Keratinocyte (primary cell): ENCODE measurements around the gene PLCH2. TPM values are rescaled to one million over a fixed set of nuclear protein-coding genes. Genes with fewer than 3 reads are reported as not detected.

Experiments
- DNase-seq: peaks from one replicate; pipeline ENCODE4 v3.0.0-alpha.2; 2011; ENCODE audit warnings: low read depth, missing footprints, low spot score
- FAIRE-seq: peaks from 2 replicates; lab custom pipeline; 2011; peaks lifted over from hg19 to GRCh38; lab: Jason Lieb, UNC
- H2AFZ ChIP-seq: 2 replicates; pipeline ENCODE4 v1.6.0; 2012; ENCODE audit warnings: low read length, control low read depth, inconsistent platforms; ENCODE audit not compliant: control insufficient read depth
- H3K27ac ChIP-seq: 2 replicates; pipeline ENCODE4 v1.5.1; 2011; ENCODE audit warnings: low read length; ENCODE audit not compliant: control insufficient read depth, insufficient read depth
- H3K27me3 ChIP-seq: 3 replicates; pipeline ENCODE4 v1.6.0; 2011; ENCODE audit warnings: low read length; ENCODE audit not compliant: control insufficient read depth, insufficient read depth; ENCODE audit errors: extremely low read depth
- H3K36me3 ChIP-seq, 2 experiments: 2 replicates in 1 of 2; 3 replicates in 1 of 2; pipeline ENCODE4 v1.5.1; 2011; ENCODE audit warnings: low read length in 2 of 2, mild to moderate bottlenecking in 1 of 2; ENCODE audit not compliant: control insufficient read depth in 2 of 2, insufficient read depth in 2 of 2; ENCODE audit errors: extremely low read depth in 1 of 2
- H3K4me1 ChIP-seq: 3 replicates; pipeline ENCODE4 v1.5.1; 2011; ENCODE audit warnings: low read length; ENCODE audit not compliant: control insufficient read depth, insufficient read depth; ENCODE audit errors: extremely low read depth
- H3K4me2 ChIP-seq: 3 replicates; pipeline ENCODE4 v1.6.0; 2011; ENCODE audit warnings: low read depth, low read length; ENCODE audit not compliant: control insufficient read depth, insufficient read depth; ENCODE audit errors: extremely low read depth
- H3K4me3 ChIP-seq, 3 experiments: fragments of 200-600 bp in 1 of 3; sonication (generic) in 1 of 3; 2 replicates in 2 of 3; 3 replicates in 1 of 3; pipeline ENCODE4 v1.5.1; 2011 to 2016; ENCODE audit warnings: low read length in 3 of 3, mild to moderate bottlenecking in 3 of 3, control low read depth in 2 of 3, inconsistent platforms in 1 of 3, low read depth in 1 of 3, mixed read lengths in 1 of 3, mixed run types in 1 of 3, moderate library complexity in 1 of 3; ENCODE audit not compliant: control insufficient read depth in 2 of 3, insufficient read depth in 2 of 3; ENCODE audit errors: extremely low read depth in 1 of 3
- H3K79me2 ChIP-seq: 2 replicates; pipeline ENCODE4 v1.6.0; 2012; ENCODE audit warnings: low read length; ENCODE audit not compliant: control insufficient read depth, insufficient read depth
- H3K9ac ChIP-seq: 3 replicates; pipeline ENCODE4 v1.6.0; 2011; ENCODE audit warnings: low read length; ENCODE audit not compliant: control insufficient read depth, insufficient read depth; ENCODE audit errors: extremely low read depth
- H3K9me1 ChIP-seq: 3 replicates; pipeline ENCODE4 v1.6.0; 2011; ENCODE audit warnings: low read length; ENCODE audit not compliant: control insufficient read depth, insufficient read depth; ENCODE audit errors: extremely low read depth
- H3K9me3 ChIP-seq: 2 replicates; pipeline ENCODE4 v1.5.1; 2012; ENCODE audit warnings: low read depth, low read length; ENCODE audit not compliant: control insufficient read depth
- H4K20me1 ChIP-seq: 3 replicates; pipeline ENCODE4 v1.6.0; 2011; ENCODE audit warnings: low read length; ENCODE audit not compliant: control insufficient read depth, insufficient read depth; ENCODE audit errors: extremely low read depth
- EZH2 ChIP-seq: IDR thresholded peaks from one replicate; pipeline ENCODE4 v1.6.1; 2012; ENCODE audit warnings: inconsistent platforms, mild to moderate bottlenecking, low read length, moderate library complexity
- dilution Hi-C: fragments of 300-500 bp; cut with MboI; formaldehyde crosslinking; loops from one replicate; pipeline ENCODE4 v1.7.0; 2020; ENCODE audit warnings: low sequenced_read_pairs; ENCODE audit not compliant: extremely low pct_ligation_motif_present
- polyA plus RNA-seq, 5 experiments: library from polyadenylated mRNA; depleted of rRNA in 3 of 5; stranded (reverse) in 3 of 5; stranded (forward) in 1 of 5; unstranded in 1 of 5; fragments of >200 nt; gene quantifications; 1 replicate in 1 of 5; 2 replicates in 3 of 5; 3 replicates in 1 of 5; pipeline versions ENCODE4 v1.2.1 to v1.2.3, GENCODE V29; 2011 to 2012; ENCODE audit warnings: missing spikeins in 2 of 5, low read depth in 1 of 5, low replicate concordance in 1 of 5
- TF ChIP-seq, protein P1 (sequence below), 3 experiments: IDR thresholded peaks in 1 of 3; conservative IDR thresholded peaks in 1 of 3; optimal IDR thresholded peaks in 1 of 3; 2 replicates in 2 of 3; 3 replicates in 1 of 3; pipeline versions ENCODE3 to v1.5.1; 2011; ENCODE audit warnings: low read length in 3 of 3, mild to moderate bottlenecking in 3 of 3, moderate library complexity in 2 of 3, control low read depth in 1 of 3, inconsistent platforms in 1 of 3; ENCODE audit not compliant: insufficient read depth in 2 of 3; ENCODE audit errors: extremely low read depth in 1 of 3

The PLCH2 gene
- polyA plus RNA-seq, 1 donor (not counting 4 experiments of a cell fraction or from before 2014, with no cell fraction given), result 57.4 TPM

GRCh38 chr1:2528966-2529783 lies 53.1 kb downstream of the PLCH2 start:
- peak overlapping the region; percentile 22 for H3K4me2 ChIP-seq
- TF ChIP-seq, protein P1, sequence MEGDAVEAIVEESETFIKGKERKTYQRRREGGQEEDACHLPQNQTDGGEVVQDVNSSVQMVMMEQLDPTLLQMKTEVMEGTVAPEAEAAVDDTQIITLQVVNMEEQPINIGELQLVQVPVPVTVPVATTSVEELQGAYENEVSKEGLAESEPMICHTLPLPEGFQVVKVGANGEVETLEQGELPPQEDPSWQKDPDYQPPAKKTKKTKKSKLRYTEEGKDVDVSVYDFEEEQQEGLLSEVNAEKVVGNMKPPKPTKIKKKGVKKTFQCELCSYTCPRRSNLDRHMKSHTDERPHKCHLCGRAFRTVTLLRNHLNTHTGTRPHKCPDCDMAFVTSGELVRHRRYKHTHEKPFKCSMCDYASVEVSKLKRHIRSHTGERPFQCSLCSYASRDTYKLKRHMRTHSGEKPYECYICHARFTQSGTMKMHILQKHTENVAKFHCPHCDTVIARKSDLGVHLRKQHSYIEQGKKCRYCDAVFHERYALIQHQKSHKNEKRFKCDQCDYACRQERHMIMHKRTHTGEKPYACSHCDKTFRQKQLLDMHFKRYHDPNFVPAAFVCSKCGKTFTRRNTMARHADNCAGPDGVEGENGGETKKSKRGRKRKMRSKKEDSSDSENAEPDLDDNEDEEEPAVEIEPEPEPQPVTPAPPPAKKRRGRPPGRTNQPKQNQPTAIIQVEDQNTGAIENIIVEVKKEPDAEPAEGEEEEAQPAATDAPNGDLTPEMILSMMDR (optimal IDR thresholded peaks at IDR 0.05 in 1 of 3, IDR thresholded peaks at IDR 0.05 in 1 of 3, conservative IDR thresholded peaks at IDR 0.05 in 1 of 3; ENCODE audit: extremely low read depth in 1 of 3, insufficient read depth in 2 of 3, low read length in 3 of 3), result no peak
- TF ChIP-seq EZH2, result no peak
- no peaks in the 10 kb centered on the region for H3K36me3 ChIP-seq
- peak overlapping the region; percentile 15 for H3K9ac ChIP-seq
- peak overlapping the region; percentile 9 for H2AFZ ChIP-seq
- H3K9me1 ChIP-seq, result no peaks in the 10 kb centered on the region
- no peaks in the 10 kb centered on the region for H3K9me3 ChIP-seq
- no peaks in the 10 kb centered on the region for H3K27me3 ChIP-seq
- no peaks in the 10 kb centered on the region for H4K20me1 ChIP-seq
- DNase-seq (no peak), FAIRE-seq (no peak)
- no peak overlapping the region for H3K27ac ChIP-seq
- H3K4me3 ChIP-seq, result no peak overlapping the region
- H3K4me1 ChIP-seq, result peaks cover 66% of the 10 kb centered on the region
- peaks cover 18% of the 10 kb centered on the region for H3K79me2 ChIP-seq
- dilution Hi-C loops, result no loop called here

- H3K36me3 ChIP-seq, result no peaks in the 10 kb centered on the region
- no peaks in the 10 kb centered on the region for H3K9me1 ChIP-seq
- H3K9me3 ChIP-seq, result no peaks in the 10 kb centered on the region
- peak within 1 kb of the TSS in 1 of 3 experiments; percentile 14 for H3K4me3 ChIP-seq
- FAIRE-seq (no peak), DNase-seq (no peak)
- H3K9ac ChIP-seq, result peak within 1 kb of the TSS; percentile 37
- peak within 1 kb of the TSS; percentile 48 for H3K4me2 ChIP-seq
- H2AFZ ChIP-seq, result peak within 1 kb of the TSS; percentile 74
- H3K79me2 ChIP-seq, result peaks cover 10% of the 10 kb centered on the region
- no peaks in the 10 kb centered on the region for H3K27me3 ChIP-seq
- TF ChIP-seq EZH2, result no peak
- TF ChIP-seq, protein P1 (optimal IDR thresholded peaks at IDR 0.05 in 1 of 3, IDR thresholded peaks at IDR 0.05 in 1 of 3, conservative IDR thresholded peaks at IDR 0.05 in 1 of 3; ENCODE audit: extremely low read depth in 1 of 3, insufficient read depth in 2 of 3, low read length in 3 of 3), result no peak
- H3K4me1 ChIP-seq, result peaks cover 68% of the 10 kb centered on the region
- H4K20me1 ChIP-seq, result no peaks in the 10 kb centered on the region
- no peak within 1 kb of the TSS for H3K27ac ChIP-seq
- dilution Hi-C loops, result no loop called here
Measured at GRCh38 chr1:2529784-2530512, 53.9 kb downstream of the PLCH2 start, which contains the start of gene HES5. Gene HES5 (minus strand): TSS chr1:2530263. CDS start chr1:2530164, 99 bp downstream.
